Gastrocnemius medialis (tissue), 4 donors: ENCODE data around the gene FAM25A. TPM values are rescaled to one million over a fixed set of nuclear protein-coding genes. Genes with fewer than 3 reads are reported as not detected.
A peak's percentile ranks its signal among the peaks of the same experiment; 100 is the strongest.
"Not testable (repeated sequence)": the region's sequence is repeated elsewhere in the genome, so short reads cannot be mapped to it uniquely, and the experiment has no call there.

Experiments
- ATAC-seq, 2 donors: fragments of 150-250 bp; one replicate each; pipeline ENCODE4 v1.9.1; 2016
- DNase-seq, 2 donors: peaks; one replicate each; pipeline ENCODE4 v3.0.0-alpha.2; 2019
- H3K27ac ChIP-seq, 4 donors: fragments of 200-600 bp; sonication (generic); 1 replicate in 1 of 4; 2 replicates in 3 of 4; pipeline ENCODE4 v1.5.1; 2016 to 2018; ENCODE audit warnings: mild to moderate bottlenecking in 2 of 4, moderate library complexity in 1 of 4
- H3K27me3 ChIP-seq, 3 donors: fragments of 200-600 bp; sonication (generic) in 2 of 3; 1 replicate in 1 of 3; 2 replicates in 2 of 3; pipeline versions ENCODE4 v1.5.1 to v1.6.0; 2016 to 2019; ENCODE audit warnings: mild to moderate bottlenecking in 1 of 3, moderate library complexity in 1 of 3
- H3K36me3 ChIP-seq, 2 donors: fragments of 200-600 bp; sonication (generic) in 1 of 2; one replicate each; pipeline ENCODE4 v1.5.1; 2017 to 2018
- H3K4me1 ChIP-seq, 2 donors: fragments of 200-600 bp; sonication (generic) in 1 of 2; one replicate each; pipeline ENCODE4 v1.5.1; 2016 to 2017; ENCODE audit warnings: mild to moderate bottlenecking in 2 of 2
- H3K4me3 ChIP-seq, 4 donors: fragments of 200-600 bp; sonication (generic) in 3 of 4; 1 replicate in 1 of 4; 2 replicates in 3 of 4; pipeline ENCODE4 v1.5.1; 2016 to 2019; ENCODE audit warnings: mild to moderate bottlenecking in 2 of 4
- H3K9me3 ChIP-seq, 3 donors: fragments of 200-600 bp; sonication (generic) in 2 of 3; 1 replicate in 1 of 3; 2 replicates in 2 of 3; pipeline ENCODE4 v1.5.1; 2016 to 2019
- CTCF ChIP-seq, 5 experiments: fragments of 450-650 bp in 3 of 5; fragments of 200-600 bp in 2 of 5; sonication (generic) in 2 of 5; IDR thresholded peaks in 4 of 5; conservative IDR thresholded peaks in 1 of 5; 1 replicate in 4 of 5; 2 replicates in 1 of 5; pipeline ENCODE4 v1.5.1; 2016 to 2019; ENCODE audit warnings: antibody characterized with exemption in 5 of 5, mild to moderate bottlenecking in 3 of 5, moderate library complexity in 3 of 5
- POLR2A ChIP-seq, 2 donors: fragments of 450-650 bp; IDR thresholded peaks; one replicate each; pipeline ENCODE4 v1.6.1; 2017; ENCODE audit warnings: antibody characterized with exemption in 2 of 2, mild to moderate bottlenecking in 2 of 2, moderate library complexity in 2 of 2
- in situ Hi-C, 4 donors: fragments of 200-750 bp; cut with MboI; loops; one replicate each; pipeline versions ENCODE4 v1.15.0 to v1.8.0; 2017; ENCODE audit warnings: low sequenced_read_pairs in 4 of 4
- intact Hi-C: fragments of 100-400 bp; cut with DNase I; formaldehyde crosslinking; loops from one replicate; pipeline ENCODE4 v1.15.1; 2023; ENCODE audit warnings: low total_unique reads
- total RNA-seq, 4 donors: library from RNA; depleted of rRNA; stranded (reverse); fragments of >200 nt; gene quantifications; one replicate each; pipeline versions ENCODE4 v1.1.0 to v1.2.3, GENCODE V29; 2016

The FAM25A gene
- total RNA-seq, 4 donors from 2014 or later = not detected

GRCh38 chr10:86981716-86982115, 38.4 kb upstream of the FAM25A start:
- H3K36me3 ChIP-seq = no peaks in the 10 kb centered on the region
- H3K4me1 ChIP-seq = peaks cover 38 to 43% of the 10 kb centered on the region in 2 donors
- no peak overlapping the region for H3K4me3 ChIP-seq
- intact Hi-C loops = no loop called here
- no peaks in the 10 kb centered on the region for H3K27me3 ChIP-seq
- no peak for ATAC-seq
- TF ChIP-seq POLR2A (IDR thresholded peaks at IDR 0.05) (no peak), CTCF (IDR thresholded peaks at IDR 0.05 in 4 of 5, conservative IDR thresholded peaks at IDR 0.05 in 1 of 5) (no peak)
- no peaks in the 10 kb centered on the region for H3K9me3 ChIP-seq
- in situ Hi-C loops = no loop called here
- DNase-seq = no peak
- peak overlapping the region; percentile 13 to 88 (median 84) for H3K27ac ChIP-seq

- intact Hi-C loops, DNase-seq, H3K9me3 ChIP-seq, H3K36me3 ChIP-seq, in situ Hi-C loops, H3K4me3 ChIP-seq, ATAC-seq, H3K27me3 ChIP-seq, H3K27ac ChIP-seq: not testable (repeated sequence)
- peaks cover 28 to 34% of the 10 kb centered on the region in 2 donors for H3K4me1 ChIP-seq
These were observed 35.6 kb upstream of the FAM25A start for GRCh38 chr10:86984498-86984897.

GRCh38 chr10:86988520-86988919, 31.6 kb upstream of the FAM25A start:
- intact Hi-C loops = no loop called here
- Histone ChIP-seq H3K4me3 (no peak overlapping the region), H3K27ac (no peak overlapping the region), H3K27me3 (no peaks in the 10 kb centered on the region), H3K9me3 (no peaks in the 10 kb centered on the region), H3K4me1 (peaks cover 4 to 11% of the 10 kb centered on the region in 2 donors), H3K36me3 (no peaks in the 10 kb centered on the region)
- in situ Hi-C loops = no loop called here
- ATAC-seq (no peak), DNase-seq (no peak)
- no peak for TF ChIP-seq CTCF (IDR thresholded peaks at IDR 0.05 in 4 of 5, conservative IDR thresholded peaks at IDR 0.05 in 1 of 5)
- no peak for TF ChIP-seq POLR2A (IDR thresholded peaks at IDR 0.05)

- H3K27ac ChIP-seq, H3K4me3 ChIP-seq, ATAC-seq, DNase-seq, intact Hi-C loops, H3K27me3 ChIP-seq, H3K9me3 ChIP-seq, H3K36me3 ChIP-seq, in situ Hi-C loops: not testable (repeated sequence)
- peaks cover 4 to 11% of the 10 kb centered on the region in 2 donors for H3K4me1 ChIP-seq
These were observed 28.7 kb upstream of the FAM25A start for GRCh38 chr10:86991362-86991761.

GRCh38 chr10:86992456-86992855, 27.6 kb upstream of the FAM25A start:
- intact Hi-C loops = no loop called here
- TF ChIP-seq POLR2A (IDR thresholded peaks at IDR 0.05) (no peak), CTCF (IDR thresholded peaks at IDR 0.05 in 4 of 5, conservative IDR thresholded peaks at IDR 0.05 in 1 of 5) (no peak)
- no peak for ATAC-seq

GRCh38 chr10:86992929-86993328, 27.2 kb upstream of the FAM25A start:
- H3K9me3 ChIP-seq = no peaks in the 10 kb centered on the region
- intact Hi-C loops (no loop called here), in situ Hi-C loops (no loop called here)
- peaks cover 4 to 11% of the 10 kb centered on the region in 2 donors for H3K4me1 ChIP-seq
- no peak overlapping the region for H3K27ac ChIP-seq
- DNase-seq (no peak), ATAC-seq (no peak)
- TF ChIP-seq POLR2A (IDR thresholded peaks at IDR 0.05) (no peak), CTCF (IDR thresholded peaks at IDR 0.05 in 4 of 5, conservative IDR thresholded peaks at IDR 0.05 in 1 of 5) (no peak)
- H3K27me3 ChIP-seq = no peaks in the 10 kb centered on the region
- no peak overlapping the region for H3K4me3 ChIP-seq
- no peaks in the 10 kb centered on the region for H3K36me3 ChIP-seq

More at GRCh38 chr10:86992456-86992855, 27.6 kb upstream of the FAM25A start:
- H3K36me3 ChIP-seq = no peaks in the 10 kb centered on the region
- DNase-seq = no peak
- H3K4me1 ChIP-seq = peaks cover 4 to 11% of the 10 kb centered on the region in 2 donors
- no peaks in the 10 kb centered on the region for H3K9me3 ChIP-seq
- H3K27me3 ChIP-seq = no peaks in the 10 kb centered on the region
- H3K4me3 ChIP-seq = no peak overlapping the region
- in situ Hi-C loops = no loop called here
- no peak overlapping the region for H3K27ac ChIP-seq

GRCh38 chr10:86999802-87000403, 20.2 kb upstream of the FAM25A start:
- intact Hi-C loops, H3K9me3 ChIP-seq, H3K36me3 ChIP-seq, DNase-seq, H3K4me3 ChIP-seq, in situ Hi-C loops, ATAC-seq, H3K27ac ChIP-seq, H3K4me1 ChIP-seq, H3K27me3 ChIP-seq: not testable (repeated sequence)
